ENCODE measurements around the gene RCL1. TPM values are rescaled to one million over a fixed set of nuclear protein-coding genes. Genes with fewer than 3 reads are reported as not detected.
A peak's percentile ranks its signal among the peaks of the same experiment; 100 is the strongest.

Gene RCL1
- total and polyA plus RNA-seq, 2 of the 13 experiments (the other 11 are each of a cell fraction or from before 2014, with no cell fraction given), result 22.3 to 31.6 TPM

GRCh38 chr9:4792572-4793458 is at the start of gene RCL1 (continued):
- TF ChIP-seq NFYC (CRISPR knock-in tag; IDR thresholded peaks at IDR 0.05) (peak; percentile 94), ONECUT2 (CRISPR knock-in tag; IDR thresholded peaks at IDR 0.05) (no peak), HOXA7 (CRISPR knock-in tag; IDR thresholded peaks at IDR 0.05) (no peak), ZNF33B (CRISPR knock-in tag; IDR thresholded peaks at IDR 0.05) (no peak), YEATS4 (CRISPR knock-in tag; IDR thresholded peaks at IDR 0.05; ENCODE audit: borderline replicate concordance) (peak; percentile 91; the same call in 1 of the 2 replicates), ZFP36L1 (CRISPR knock-in tag; IDR thresholded peaks at IDR 0.05) (peak; percentile 90; the same call in 1 of the 2 replicates), ZNF746 (CRISPR knock-in tag; IDR thresholded peaks at IDR 0.05) (no peak), NCOR1 (IDR thresholded peaks at IDR 0.05; ENCODE audit: borderline replicate concordance, low read length) (peak; percentile 45; the same call in 1 of the 2 replicates), CBX1 (IDR thresholded peaks at IDR 0.05; ENCODE audit: low read depth) (no peak), PAXIP1 (CRISPR knock-in tag; conservative IDR thresholded peaks at IDR 0.05) (peak; percentile 28; the same call in 1 of the 2 replicates), TFDP2 (CRISPR knock-in tag; IDR thresholded peaks at IDR 0.05) (peak; percentile 90), ELF3 (CRISPR knock-in tag; IDR thresholded peaks at IDR 0.05) (peak; percentile 31; the same call in 1 of the 2 replicates), TBX2 (CRISPR knock-in tag; IDR thresholded peaks at IDR 0.05; ENCODE audit: borderline replicate concordance) (peak; percentile 66), HDAC6 (IDR thresholded peaks at IDR 0.05; ENCODE audit: low read depth, low read length) (no peak), ATRX (CRISPR knock-in tag; IDR thresholded peaks at IDR 0.05; ENCODE audit: borderline replicate concordance) (no peak), ZMYM2 (CRISPR knock-in tag; IDR thresholded peaks at IDR 0.05) (peak; percentile 84)
- TF ChIP-seq, protein P1, sequence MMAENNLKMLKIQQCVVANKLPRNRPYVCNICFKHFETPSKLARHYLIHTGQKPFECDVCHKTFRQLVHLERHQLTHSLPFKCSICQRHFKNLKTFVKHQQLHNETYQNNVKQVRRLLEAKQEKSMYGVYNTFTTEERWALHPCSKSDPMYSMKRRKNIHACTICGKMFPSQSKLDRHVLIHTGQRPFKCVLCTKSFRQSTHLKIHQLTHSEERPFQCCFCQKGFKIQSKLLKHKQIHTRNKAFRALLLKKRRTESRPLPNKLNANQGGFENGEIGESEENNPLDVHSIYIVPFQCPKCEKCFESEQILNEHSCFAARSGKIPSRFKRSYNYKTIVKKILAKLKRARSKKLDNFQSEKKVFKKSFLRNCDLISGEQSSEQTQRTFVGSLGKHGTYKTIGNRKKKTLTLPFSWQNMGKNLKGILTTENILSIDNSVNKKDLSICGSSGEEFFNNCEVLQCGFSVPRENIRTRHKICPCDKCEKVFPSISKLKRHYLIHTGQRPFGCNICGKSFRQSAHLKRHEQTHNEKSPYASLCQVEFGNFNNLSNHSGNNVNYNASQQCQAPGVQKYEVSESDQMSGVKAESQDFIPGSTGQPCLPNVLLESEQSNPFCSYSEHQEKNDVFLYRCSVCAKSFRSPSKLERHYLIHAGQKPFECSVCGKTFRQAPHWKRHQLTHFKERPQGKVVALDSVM (CRISPR knock-in tag; IDR thresholded peaks at IDR 0.05), result peak; percentile 61
- TF ChIP-seq, protein P2, sequence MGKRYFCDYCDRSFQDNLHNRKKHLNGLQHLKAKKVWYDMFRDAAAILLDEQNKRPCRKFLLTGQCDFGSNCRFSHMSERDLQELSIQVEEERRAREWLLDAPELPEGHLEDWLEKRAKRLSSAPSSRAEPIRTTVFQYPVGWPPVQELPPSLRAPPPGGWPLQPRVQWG (CRISPR knock-in tag; IDR thresholded peaks at IDR 0.05; ENCODE audit: borderline replicate concordance, low read depth), result no peak
- TF ChIP-seq, protein P3, sequence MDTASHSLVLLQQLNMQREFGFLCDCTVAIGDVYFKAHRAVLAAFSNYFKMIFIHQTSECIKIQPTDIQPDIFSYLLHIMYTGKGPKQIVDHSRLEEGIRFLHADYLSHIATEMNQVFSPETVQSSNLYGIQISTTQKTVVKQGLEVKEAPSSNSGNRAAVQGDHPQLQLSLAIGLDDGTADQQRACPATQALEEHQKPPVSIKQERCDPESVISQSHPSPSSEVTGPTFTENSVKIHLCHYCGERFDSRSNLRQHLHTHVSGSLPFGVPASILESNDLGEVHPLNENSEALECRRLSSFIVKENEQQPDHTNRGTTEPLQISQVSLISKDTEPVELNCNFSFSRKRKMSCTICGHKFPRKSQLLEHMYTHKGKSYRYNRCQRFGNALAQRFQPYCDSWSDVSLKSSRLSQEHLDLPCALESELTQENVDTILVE (CRISPR knock-in tag; IDR thresholded peaks at IDR 0.05), result no peak

All from HepG2 (cell line).